Neural progenitor cell (in vitro differentiated cells): Measurements from ENCODE around the gene METTL16. TPM values are rescaled to one million over a fixed set of nuclear protein-coding genes. Genes with fewer than 3 reads are reported as not detected.

ENCODE experiments used
- DNase-seq: peaks from one replicate; pipeline ENCODE4 v3.0.0-alpha.2; 2016; ENCODE audit warnings: low spot score
- H2AFZ ChIP-seq: fragments of 200-600 bp; sonication (generic); replicated peaks from 2 replicates; pipeline ENCODE4 v1.6.1; 2016; ENCODE audit warnings: antibody characterized with exemption
- H3F3A ChIP-seq: fragments of 200-600 bp; sonication (generic); 2 replicates; pipeline ENCODE4 v1.6.1; 2016; ENCODE audit warnings: antibody characterized with exemption, low read depth
- H3K27ac ChIP-seq: fragments of 200-600 bp; sonication (generic); 2 replicates; pipeline ENCODE4 v1.5.1; 2016; ENCODE audit warnings: mild to moderate bottlenecking
- H3K27me3 ChIP-seq: fragments of 200-600 bp; sonication (generic); 2 replicates; pipeline ENCODE4 v1.6.1; 2016; ENCODE audit warnings: mild to moderate bottlenecking, moderate library complexity
- H3K36me3 ChIP-seq: fragments of 200-600 bp; sonication (generic); 2 replicates; pipeline ENCODE4 v1.5.1; 2016
- H3K4me1 ChIP-seq: fragments of 200-600 bp; sonication (generic); 2 replicates; pipeline ENCODE4 v1.6.1; 2016; ENCODE audit warnings: mixed run types
- H3K4me2 ChIP-seq: fragments of 200-600 bp; sonication (generic); 2 replicates; pipeline ENCODE4 v1.6.1; 2016
- H3K4me3 ChIP-seq: fragments of 200-600 bp; sonication (generic); 2 replicates; pipeline ENCODE4 v1.5.1; 2016
- H3K79me2 ChIP-seq: fragments of 200-600 bp; sonication (generic); 2 replicates; pipeline ENCODE4 v1.6.1; 2016; ENCODE audit warnings: low read depth
- H3K9ac ChIP-seq: fragments of 200-600 bp; sonication (generic); 2 replicates; pipeline ENCODE4 v1.6.1; 2016
- H3K9me3 ChIP-seq: fragments of 200-600 bp; sonication (generic); 2 replicates; pipeline ENCODE4 v1.5.1; 2016; ENCODE audit warnings: low read depth
- H4K20me1 ChIP-seq: fragments of 200-600 bp; sonication (generic); 2 replicates; pipeline ENCODE4 v1.6.1; 2016; ENCODE audit warnings: low read depth
- H3K27ac Mint-ChIP-seq: 3 replicates; pipeline ENCODE4 v1.8.0; 2021; ENCODE audit warnings: mixed read lengths
- H3K27me3 Mint-ChIP-seq: 2 replicates; pipeline ENCODE4 v1.8.0; 2022; ENCODE audit warnings: low read depth, mild to moderate bottlenecking, inconsistent platforms, moderate library complexity, mixed read lengths; ENCODE audit not compliant: insufficient read depth
- H3K36me3 Mint-ChIP-seq: 3 replicates; pipeline ENCODE4 v1.8.0; 2021; ENCODE audit warnings: mixed read lengths
- H3K4me1 Mint-ChIP-seq: 3 replicates; pipeline ENCODE4 v1.8.0; 2021; ENCODE audit warnings: mixed read lengths
- H3K4me3 Mint-ChIP-seq: 3 replicates; pipeline ENCODE4 v1.8.0; 2021; ENCODE audit warnings: mild to moderate bottlenecking, moderate library complexity, mixed read lengths
- H3K9me3 Mint-ChIP-seq: 3 replicates; pipeline ENCODE4 v1.8.0; 2020; ENCODE audit warnings: mixed read lengths
- CTCF ChIP-seq: fragments of 200-600 bp; sonication (generic); IDR thresholded peaks from 2 replicates; pipeline ENCODE4 v1.5.1; 2017; ENCODE audit warnings: antibody characterized with exemption, mild to moderate bottlenecking
- EZH2 ChIP-seq: fragments of 200-600 bp; sonication (generic); IDR thresholded peaks from 2 replicates; pipeline ENCODE4 v1.6.1; 2017; ENCODE audit warnings: antibody characterized with exemption, mild to moderate bottlenecking, moderate library complexity
- EZH2phosphoT487 ChIP-seq: fragments of 200-600 bp; sonication (generic); IDR thresholded peaks from 2 replicates; pipeline ENCODE4 v1.6.1; 2017; ENCODE audit warnings: antibody characterized with exemption
- total RNA-seq: library from RNA; depleted of rRNA; stranded (reverse); fragments of >200 nt; gene quantifications from 2 replicates; pipeline ENCODE4 v1.2.3, GENCODE V29; 2015; ENCODE audit warnings: low replicate concordance

The METTL16 gene
- total RNA-seq, 1 donor from 2014 or later = 40.0 TPM

GRCh38 chr17:2400877-2401425, 110.7 kb downstream of the METTL16 start, which contains the start of gene MNT:
MNT (minus strand) TSS chr17:2401060; CDS start chr17:2400712, 348 bp downstream.
- peak; percentile 97 for DNase-seq
- Histone ChIP-seq H3K4me2 (peak within 1 kb of the TSS; percentile 95), H3F3A (peaks cover 66% of the 10 kb centered on the region), H3K27ac (peak within 1 kb of the TSS; percentile 89), H2AFZ (no peak within 1 kb of the TSS), H3K27me3 (no peaks in the 10 kb centered on the region), H3K4me1 (peaks cover 27% of the 10 kb centered on the region), H3K9me3 (no peaks in the 10 kb centered on the region), H3K4me3 (peak within 1 kb of the TSS; percentile 81), H3K79me2 (peaks cover 26% of the 10 kb centered on the region), H3K36me3 (no peaks in the 10 kb centered on the region), H3K9ac (peak within 1 kb of the TSS; percentile 61), H4K20me1 (peaks cover 37% of the 10 kb centered on the region)
- Mint-ChIP-seq H3K9me3 (no peaks in the 10 kb centered on the region), H3K27ac (peak within 1 kb of the TSS; percentile 97), H3K4me3 (peak within 1 kb of the TSS; percentile 98), H3K4me1 (peaks cover 56% of the 10 kb centered on the region), H3K36me3 (no peaks in the 10 kb centered on the region), H3K27me3 (peaks cover 20% of the 10 kb centered on the region)
- TF ChIP-seq EZH2phosphoT487 (no peak), CTCF (no peak), EZH2 (no peak)

GRCh38 chr17:2400474-2400866, 111.2 kb downstream of the METTL16 start:
- no peak overlapping the region for H3K27ac Mint-ChIP-seq
- peaks cover 58% of the 10 kb centered on the region for H3K4me1 Mint-ChIP-seq
- peak overlapping the region; percentile 95 for H3K4me2 ChIP-seq

GRCh38 chr17:2399572-2400473, 111.9 kb downstream of the METTL16 start:
- Mint-ChIP-seq H3K4me1 (peaks cover 57% of the 10 kb centered on the region), H3K27ac (peak overlapping the region; percentile 94), H3K9me3 (no peaks in the 10 kb centered on the region), H3K36me3 (no peaks in the 10 kb centered on the region), H3K4me3 (peak overlapping the region; percentile 98), H3K27me3 (peaks cover 23% of the 10 kb centered on the region)
- peak; percentile 98 for DNase-seq
- Histone ChIP-seq H3K36me3 (no peaks in the 10 kb centered on the region), H3K4me3 (peak overlapping the region; percentile 81), H3K79me2 (peaks cover 37% of the 10 kb centered on the region), H4K20me1 (peaks cover 48% of the 10 kb centered on the region), H3K27me3 (no peaks in the 10 kb centered on the region), H3K9ac (peak overlapping the region; percentile 61), H3K9me3 (no peaks in the 10 kb centered on the region), H3K4me1 (peaks cover 36% of the 10 kb centered on the region), H3K27ac (peak overlapping the region; percentile 77), H2AFZ (peak overlapping the region; percentile 23), H3K4me2 (peak overlapping the region; percentile 95), H3F3A (peaks cover 74% of the 10 kb centered on the region)
- TF ChIP-seq EZH2phosphoT487 (no peak), CTCF (no peak), EZH2 (no peak)

More at GRCh38 chr17:2400474-2400866, 111.2 kb downstream of the METTL16 start:
- Histone ChIP-seq H3K27me3 (no peaks in the 10 kb centered on the region), H4K20me1 (peaks cover 42% of the 10 kb centered on the region), H3K4me3 (peak overlapping the region; percentile 81), H3K36me3 (no peaks in the 10 kb centered on the region), H3K27ac (peak overlapping the region; percentile 77), H3F3A (peaks cover 71% of the 10 kb centered on the region), H3K79me2 (peaks cover 30% of the 10 kb centered on the region), H3K9ac (peak overlapping the region; percentile 61), H3K9me3 (no peaks in the 10 kb centered on the region), H2AFZ (no peak overlapping the region), H3K4me1 (peaks cover 32% of the 10 kb centered on the region)
- Mint-ChIP-seq H3K27me3 (peaks cover 20% of the 10 kb centered on the region), H3K4me3 (peak overlapping the region; percentile 98), H3K9me3 (no peaks in the 10 kb centered on the region), H3K36me3 (no peaks in the 10 kb centered on the region)
- TF ChIP-seq EZH2 = no peak
- DNase-seq = peak; percentile 90
